K562 (cell line): ENCODE results near the gene SEC31A. TPM values are rescaled to one million over a fixed set of nuclear protein-coding genes. Genes with fewer than 3 reads are reported as not detected.

Experiments used
- CCNT2 ChIP-seq: IDR thresholded peaks from 2 replicates; pipeline ENCODE4 v1.6.1; 2011; ENCODE audit warnings: borderline replicate concordance, low read depth, mild to moderate bottlenecking, moderate library complexity, mixed read lengths, low read length; ENCODE audit not compliant: insufficient read length; ENCODE audit errors: extremely low read depth
- HDAC1 ChIP-seq, 2 experiments: fragments of 450-650 bp; IDR thresholded peaks; 2 replicates each; pipeline ENCODE4 v1.6.1; 2016 to 2017; ENCODE audit warnings: inconsistent platforms in 1 of 2, mild to moderate bottlenecking in 1 of 2, moderate library complexity in 1 of 2
- ILK ChIP-seq: fragments of 450-650 bp; IDR thresholded peaks from 2 replicates; pipeline ENCODE4 v1.6.1; 2016; ENCODE audit warnings: missing genetic modification characterization, low read depth, mild to moderate bottlenecking, missing compliant biosample characterization, moderate library complexity, borderline replicate concordance
- KLF13 ChIP-seq: fragments of 450-650 bp; IDR thresholded peaks from 2 replicates; pipeline ENCODE4 v1.6.1; 2016; ENCODE audit warnings: missing genetic modification characterization, low read depth, mild to moderate bottlenecking, missing compliant biosample characterization, moderate library complexity, borderline replicate concordance
- MTA1 ChIP-seq: fragments of 450-650 bp; IDR thresholded peaks from 2 replicates; pipeline ENCODE4 v1.6.1; 2017; ENCODE audit warnings: borderline replicate concordance
- MTA2 ChIP-seq: fragments of 450-650 bp; IDR thresholded peaks from 2 replicates; pipeline ENCODE4 v1.6.1; 2016; ENCODE audit warnings: low read depth
- NFE2 ChIP-seq: IDR thresholded peaks from 2 replicates; pipeline ENCODE4 v1.6.1; 2014; ENCODE audit warnings: antibody characterized with exemption, low read depth
- RBM39 ChIP-seq: fragments of 200-400 bp; formaldehyde crosslinking; optimal IDR thresholded peaks from 2 replicates; pipeline ENCODE3; 2018; ENCODE audit warnings: low read depth, low read length
- SMARCA5 ChIP-seq: fragments of 450-650 bp; IDR thresholded peaks from 2 replicates; pipeline ENCODE4 v1.6.1; 2016
- STAT5B ChIP-seq: fragments of 250-450 bp; sonication (Bioruptor Pico); IDR thresholded peaks from 2 replicates; pipeline ENCODE4 v1.8.0; 2021; ENCODE audit warnings: mild to moderate bottlenecking, inconsistent platforms
- TAF1 ChIP-seq: IDR thresholded peaks from 2 replicates; pipeline ENCODE4 v1.6.1; 2011; ENCODE audit warnings: mild to moderate bottlenecking, low read length, moderate library complexity; ENCODE audit not compliant: insufficient read depth, control insufficient read depth, severe bottlenecking; ENCODE audit errors: extremely low read depth
- TEAD2 ChIP-seq: fragments of 450-650 bp; IDR thresholded peaks from 2 replicates; pipeline ENCODE4 v1.6.1; 2016; ENCODE audit warnings: missing genetic modification characterization, control low read depth, missing compliant biosample characterization
- ZC3H11A ChIP-seq: IDR thresholded peaks from 2 replicates; pipeline ENCODE4 v1.6.1; 2012; ENCODE audit warnings: low read depth, low read length, improper control_type of control experiment
- ZNF253 ChIP-seq: fragments of 250-450 bp; sonication (Bioruptor Pico); conservative IDR thresholded peaks from 2 replicates; pipeline ENCODE4 v1.6.1; 2021; ENCODE audit warnings: mild to moderate bottlenecking
- ZSCAN29 ChIP-seq: fragments of 450-650 bp; IDR thresholded peaks from 2 replicates; pipeline ENCODE4 v1.6.1; 2017
- polyA plus RNA-seq, 8 experiments: library from polyadenylated mRNA; depleted of rRNA in 4 of 8; stranded (reverse) in 5 of 8; unstranded in 3 of 8; fragments of >200 nt; fragmentation: Nextera tagmentation in 2 of 8; fragmentation: Illumina TruSeq in 1 of 8; extraction: Ambion mirVana in 2 of 8; extraction: Trizol in 1 of 8; gene quantifications; 2 replicates each; pipeline versions ENCODE4 v1.2.1 to v1.2.3, GENCODE V29; 2011 to 2014; ENCODE audit warnings: inconsistent platforms in 1 of 8, missing spikeins in 1 of 8
- total RNA-seq, 7 experiments: library from RNA; depleted of rRNA in 6 of 7; stranded (reverse); fragments of >200 nt in 6 of 7; fragmentation: Illumina TruSeq in 2 of 7; extraction: Trizol in 2 of 7; gene quantifications; 2 replicates each; pipeline versions ENCODE4 v1.2.1 to v1.2.3, GENCODE V29; 2011 to 2021; ENCODE audit warnings: low replicate concordance in 1 of 7
- TF ChIP-seq, protein P1 (sequence below): sonication (generic); formaldehyde crosslinking; IDR thresholded peaks from 2 replicates; pipeline ENCODE4 v1.8.0; 2022; ENCODE audit warnings: missing genetic modification reagents, mild to moderate bottlenecking, borderline replicate concordance
- TF ChIP-seq, protein P2 (sequence below): fragments of 250-450 bp; sonication (Bioruptor Pico); IDR thresholded peaks from 2 replicates; pipeline ENCODE4 v1.9.0; 2021; ENCODE audit warnings: mild to moderate bottlenecking
- TF ChIP-seq, protein P3 (sequence below), 2 experiments: fragments of 450-650 bp in 1 of 2; sonication (generic) in 1 of 2; formaldehyde crosslinking in 1 of 2; IDR thresholded peaks; 2 replicates each; pipeline versions ENCODE4 v1.7.1 to v1.9.0; 2016 to 2022; ENCODE audit warnings: inconsistent platforms in 1 of 2, mild to moderate bottlenecking in 1 of 2, missing genetic modification reagents in 1 of 2

Gene SEC31A
- total and polyA plus RNA-seq, 9 of the 15 experiments (the other 6 are each of a cell fraction or from before 2014, with no cell fraction given), result 78.9 to 241 (median 173) TPM

DNA sequence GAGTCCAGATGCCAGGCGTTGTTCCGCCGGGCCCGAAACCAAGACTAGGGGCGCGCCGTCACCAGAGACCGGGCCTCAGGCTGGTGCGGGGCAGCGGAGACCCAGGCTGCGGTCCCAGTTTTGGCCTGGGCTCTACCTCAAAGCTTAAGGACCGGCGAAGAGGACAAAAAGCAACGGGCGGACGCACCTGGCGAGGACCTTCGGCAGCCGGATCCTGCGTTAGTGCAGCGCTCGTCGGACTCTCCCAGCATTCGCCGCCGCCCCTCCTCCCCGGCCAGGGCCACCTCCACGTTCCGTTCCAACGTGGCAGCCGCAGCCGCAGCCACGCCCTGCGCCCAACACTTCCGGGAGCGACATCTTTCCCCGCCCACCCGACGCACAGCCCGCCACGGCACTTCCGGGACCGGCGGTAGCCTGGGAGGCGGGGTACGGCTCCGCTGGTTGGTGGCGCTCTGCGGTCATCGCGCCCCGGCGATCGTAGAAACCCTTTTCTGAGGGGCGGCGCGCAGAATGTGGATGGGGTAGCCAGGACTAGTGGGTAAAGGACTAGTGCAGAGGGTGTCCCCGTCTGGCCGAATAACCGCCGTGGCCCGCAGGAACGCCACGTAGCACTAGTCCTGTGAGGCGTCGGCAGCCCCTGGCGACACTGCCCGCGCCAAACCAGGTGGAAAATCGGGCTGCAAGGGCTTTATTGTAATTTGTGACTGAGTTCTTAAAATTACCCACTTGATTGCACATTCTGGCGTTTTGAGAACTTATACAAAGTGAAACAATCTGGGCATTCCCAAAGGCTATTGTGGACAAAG is at the start of gene SEC31A (continued):
- TF ChIP-seq, protein P1, sequence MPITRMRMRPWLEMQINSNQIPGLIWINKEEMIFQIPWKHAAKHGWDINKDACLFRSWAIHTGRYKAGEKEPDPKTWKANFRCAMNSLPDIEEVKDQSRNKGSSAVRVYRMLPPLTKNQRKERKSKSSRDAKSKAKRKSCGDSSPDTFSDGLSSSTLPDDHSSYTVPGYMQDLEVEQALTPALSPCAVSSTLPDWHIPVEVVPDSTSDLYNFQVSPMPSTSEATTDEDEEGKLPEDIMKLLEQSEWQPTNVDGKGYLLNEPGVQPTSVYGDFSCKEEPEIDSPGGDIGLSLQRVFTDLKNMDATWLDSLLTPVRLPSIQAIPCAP (CRISPR knock-in tag), result no peak
- TF ChIP-seq, protein P2, sequence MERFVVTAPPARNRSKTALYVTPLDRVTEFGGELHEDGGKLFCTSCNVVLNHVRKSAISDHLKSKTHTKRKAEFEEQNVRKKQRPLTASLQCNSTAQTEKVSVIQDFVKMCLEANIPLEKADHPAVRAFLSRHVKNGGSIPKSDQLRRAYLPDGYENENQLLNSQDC (CRISPR knock-in tag), result peak; percentile 42; the same call in 1 of the 2 replicates
- TF ChIP-seq, protein P3, sequence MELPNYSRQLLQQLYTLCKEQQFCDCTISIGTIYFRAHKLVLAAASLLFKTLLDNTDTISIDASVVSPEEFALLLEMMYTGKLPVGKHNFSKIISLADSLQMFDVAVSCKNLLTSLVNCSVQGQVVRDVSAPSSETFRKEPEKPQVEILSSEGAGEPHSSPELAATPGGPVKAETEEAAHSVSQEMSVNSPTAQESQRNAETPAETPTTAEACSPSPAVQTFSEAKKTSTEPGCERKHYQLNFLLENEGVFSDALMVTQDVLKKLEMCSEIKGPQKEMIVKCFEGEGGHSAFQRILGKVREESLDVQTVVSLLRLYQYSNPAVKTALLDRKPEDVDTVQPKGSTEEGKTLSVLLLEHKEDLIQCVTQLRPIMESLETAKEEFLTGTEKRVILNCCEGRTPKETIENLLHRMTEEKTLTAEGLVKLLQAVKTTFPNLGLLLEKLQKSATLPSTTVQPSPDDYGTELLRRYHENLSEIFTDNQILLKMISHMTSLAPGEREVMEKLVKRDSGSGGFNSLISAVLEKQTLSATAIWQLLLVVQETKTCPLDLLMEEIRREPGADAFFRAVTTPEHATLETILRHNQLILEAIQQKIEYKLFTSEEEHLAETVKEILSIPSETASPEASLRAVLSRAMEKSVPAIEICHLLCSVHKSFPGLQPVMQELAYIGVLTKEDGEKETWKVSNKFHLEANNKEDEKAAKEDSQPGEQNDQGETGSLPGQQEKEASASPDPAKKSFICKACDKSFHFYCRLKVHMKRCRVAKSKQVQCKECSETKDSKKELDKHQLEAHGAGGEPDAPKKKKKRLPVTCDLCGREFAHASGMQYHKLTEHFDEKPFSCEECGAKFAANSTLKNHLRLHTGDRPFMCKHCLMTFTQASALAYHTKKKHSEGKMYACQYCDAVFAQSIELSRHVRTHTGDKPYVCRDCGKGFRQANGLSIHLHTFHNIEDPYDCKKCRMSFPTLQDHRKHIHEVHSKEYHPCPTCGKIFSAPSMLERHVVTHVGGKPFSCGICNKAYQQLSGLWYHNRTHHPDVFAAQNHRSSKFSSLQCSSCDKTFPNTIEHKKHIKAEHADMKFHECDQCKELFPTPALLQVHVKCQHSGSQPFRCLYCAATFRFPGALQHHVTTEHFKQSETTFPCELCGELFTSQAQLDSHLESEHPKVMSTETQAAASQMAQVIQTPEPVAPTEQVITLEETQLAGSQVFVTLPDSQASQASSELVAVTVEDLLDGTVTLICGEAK (IDR thresholded peaks at IDR 0.05), result peak; percentile 96
- TF ChIP-seq, protein P3 (CRISPR knock-in tag; IDR thresholded peaks at IDR 0.05), result no peak
- TF ChIP-seq ZSCAN29 (no peak; the same call in 1 of the 2 replicates), MTA1 (peak; percentile 97), SMARCA5 (no peak), CCNT2 (peak; percentile 93), NFE2 (no peak), HDAC1 (IDR thresholded peaks at IDR 0.05) (peak in 1 of 2 experiments; percentile 11; a peak in 1 of 4 replicates), TAF1 (peak; percentile 85), ZNF253 (CRISPR knock-in tag) (no peak), ILK (no peak), TEAD2 (tag) (no peak), RBM39 (peak; percentile 3), STAT5B (CRISPR knock-in tag) (no peak), MTA2 (no peak), KLF13 (tag) (peak; percentile 79; the same call in 1 of the 2 replicates), ZC3H11A (no peak)
